ENCODE results near the gene MRPS14. TPM values are rescaled to one million over a fixed set of nuclear protein-coding genes. Genes with fewer than 3 reads are reported as not detected.

MRPS14 gene
- total RNA-seq, 1 donor from 2014 or later, result 27.5 TPM

- ATAC-seq (no peak), DNase-seq (no peak)
- H3K27ac ChIP-seq, result no peak overlapping the region
- intact Hi-C loops (cut with DNase I), result no loop called here
- peaks cover 26% of the 10 kb centered on the region for H3K4me1 ChIP-seq
- H3K27me3 ChIP-seq (ENCODE audit: low read depth), result no peaks in the 10 kb centered on the region
- TF ChIP-seq CTCF (IDR thresholded peaks at IDR 0.05), result no peak
- H3K4me3 ChIP-seq, result no peak overlapping the region
- H3K36me3 ChIP-seq, result peaks cover 57% of the 10 kb centered on the region
- H3K9me3 ChIP-seq, result no peaks in the 10 kb centered on the region
Observed at GRCh38 chr1:175005085-175005783, 18.0 kb downstream of the MRPS14 start.

- TF ChIP-seq CTCF (IDR thresholded peaks at IDR 0.05), result no peak
- Histone ChIP-seq H3K27ac (no peak overlapping the region), H3K4me3 (no peak overlapping the region), H3K9me3 (no peaks in the 10 kb centered on the region), H3K36me3 (peaks cover 40% of the 10 kb centered on the region), H3K27me3 (ENCODE audit: low read depth) (no peaks in the 10 kb centered on the region), H3K4me1 (peaks cover 30% of the 10 kb centered on the region)
- ATAC-seq (no peak), DNase-seq (no peak)
- intact Hi-C loops (cut with DNase I), result no loop called here
Observed at GRCh38 chr1:175003521-175003920, 19.7 kb downstream of the MRPS14 start.

GRCh38 chr1:175002910-175003517 lies 20.2 kb downstream of the MRPS14 start:
- Histone ChIP-seq H3K9me3 (no peaks in the 10 kb centered on the region), H3K27ac (no peak overlapping the region), H3K4me1 (peaks cover 34% of the 10 kb centered on the region), H3K36me3 (peaks cover 35% of the 10 kb centered on the region), H3K4me3 (no peak overlapping the region), H3K27me3 (ENCODE audit: low read depth) (no peaks in the 10 kb centered on the region)
- no peak for ATAC-seq
- DNase-seq, result no peak
- no peak for TF ChIP-seq CTCF (IDR thresholded peaks at IDR 0.05)
- intact Hi-C loops (cut with DNase I), result no loop called here

GRCh38 chr1:175000697-175001187 lies 22.5 kb downstream of the MRPS14 start:
- no peaks in the 10 kb centered on the region for H3K9me3 ChIP-seq
- H3K36me3 ChIP-seq, result peaks cover 12% of the 10 kb centered on the region
- H3K4me3 ChIP-seq, result peak overlapping the region; percentile 92
- no peak for ATAC-seq
- H3K4me1 ChIP-seq, result peaks cover 36% of the 10 kb centered on the region
- intact Hi-C loops (cut with DNase I), result no loop called here
- no peaks in the 10 kb centered on the region for H3K27me3 ChIP-seq (ENCODE audit: low read depth)
- no peak for TF ChIP-seq CTCF (IDR thresholded peaks at IDR 0.05)
- DNase-seq, result no peak
- peak overlapping the region; percentile 99 for H3K27ac ChIP-seq

GRCh38 chr1:174999936-175000696 lies 23.1 kb downstream of the MRPS14 start, which contains the start of gene CACYBP:
Gene CACYBP, plus strand, starts transcription at chr1:174999947. Its CDS starts 234 bp downstream, at chr1:175000181.
- Histone ChIP-seq H3K9me3 (no peaks in the 10 kb centered on the region), H3K4me1 (peaks cover 36% of the 10 kb centered on the region), H3K27ac (peak within 1 kb of the TSS; percentile 99), H3K27me3 (ENCODE audit: low read depth) (no peaks in the 10 kb centered on the region), H3K36me3 (peaks cover 6% of the 10 kb centered on the region), H3K4me3 (peak within 1 kb of the TSS; percentile 92)
- DNase-seq (no peak), ATAC-seq (peak in 1 of 2 donors; percentile 34)
- TF ChIP-seq CTCF (IDR thresholded peaks at IDR 0.05), result no peak
- intact Hi-C loops (cut with DNase I), result loop anchor here (10.0 kb wide), 1 partner anchor 225 kb away; no protein-coding TSS in a partner anchor

Data from lower lobe of right lung (tissue), 2 donors.